Measurements from ENCODE around the gene ASTN2.

DNA sequence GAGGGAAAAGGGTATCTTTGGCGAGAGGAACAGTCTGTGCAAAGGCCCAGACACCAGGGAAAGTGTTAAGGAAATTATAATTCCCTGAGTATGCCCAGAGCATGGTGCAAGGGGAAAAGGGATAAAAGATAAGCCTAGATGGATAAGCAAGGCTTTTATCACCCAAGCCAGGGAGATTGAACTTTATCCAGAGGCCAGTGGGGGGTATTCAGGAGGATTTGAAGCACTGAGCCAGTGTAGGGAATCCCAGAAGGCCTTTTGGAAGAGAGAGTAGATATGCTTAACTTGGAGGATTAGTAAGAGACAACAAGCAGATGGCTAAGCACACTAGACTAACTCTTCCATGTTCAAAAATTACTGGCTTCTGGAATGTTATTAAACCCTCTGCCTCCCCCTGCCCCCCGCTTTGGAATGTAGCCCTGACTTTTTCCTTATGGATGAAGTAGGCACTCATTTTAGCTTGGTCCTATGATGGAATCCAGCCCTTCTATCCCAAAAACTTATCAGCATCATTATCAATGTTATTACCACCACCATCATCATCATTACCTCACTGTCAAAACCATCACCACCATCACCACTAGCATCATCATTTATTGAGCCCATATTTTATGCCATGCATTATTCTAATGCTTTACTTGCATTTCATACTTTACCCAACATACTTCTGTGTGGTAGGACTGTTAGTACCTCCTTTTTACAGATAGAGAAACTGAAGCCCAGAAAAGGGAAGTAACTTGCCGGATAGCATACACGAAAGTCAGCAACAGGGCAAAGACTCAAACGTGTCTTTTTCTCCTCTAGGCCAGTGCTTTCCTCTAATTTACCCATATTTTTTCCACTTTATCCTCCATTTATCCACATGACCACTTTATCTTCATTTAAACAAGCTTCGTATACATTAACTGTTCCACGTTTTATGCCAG lies 1024.3 kb downstream of the ASTN2 start:
- TF ChIP-seq EZH2 (IDR thresholded peaks at IDR 0.05; ENCODE audit: low read depth, unreplicated experiment) (no peak), EZH2phosphoT487 (IDR thresholded peaks at IDR 0.05; ENCODE audit: unreplicated experiment) (no peak), POLR2AphosphoS5 (IDR thresholded peaks at IDR 0.05; ENCODE audit: low read depth) (no peak), CREB1 (CRISPR knock-in tag; IDR thresholded peaks at IDR 0.05; ENCODE audit: low read depth) (no peak)
- TF ChIP-seq, protein P1, sequence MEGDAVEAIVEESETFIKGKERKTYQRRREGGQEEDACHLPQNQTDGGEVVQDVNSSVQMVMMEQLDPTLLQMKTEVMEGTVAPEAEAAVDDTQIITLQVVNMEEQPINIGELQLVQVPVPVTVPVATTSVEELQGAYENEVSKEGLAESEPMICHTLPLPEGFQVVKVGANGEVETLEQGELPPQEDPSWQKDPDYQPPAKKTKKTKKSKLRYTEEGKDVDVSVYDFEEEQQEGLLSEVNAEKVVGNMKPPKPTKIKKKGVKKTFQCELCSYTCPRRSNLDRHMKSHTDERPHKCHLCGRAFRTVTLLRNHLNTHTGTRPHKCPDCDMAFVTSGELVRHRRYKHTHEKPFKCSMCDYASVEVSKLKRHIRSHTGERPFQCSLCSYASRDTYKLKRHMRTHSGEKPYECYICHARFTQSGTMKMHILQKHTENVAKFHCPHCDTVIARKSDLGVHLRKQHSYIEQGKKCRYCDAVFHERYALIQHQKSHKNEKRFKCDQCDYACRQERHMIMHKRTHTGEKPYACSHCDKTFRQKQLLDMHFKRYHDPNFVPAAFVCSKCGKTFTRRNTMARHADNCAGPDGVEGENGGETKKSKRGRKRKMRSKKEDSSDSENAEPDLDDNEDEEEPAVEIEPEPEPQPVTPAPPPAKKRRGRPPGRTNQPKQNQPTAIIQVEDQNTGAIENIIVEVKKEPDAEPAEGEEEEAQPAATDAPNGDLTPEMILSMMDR (conservative IDR thresholded peaks at IDR 0.05; ENCODE audit: low read depth in 2 of 2), result no peak

All from GM23338 (cell line).